ENCODE results near the gene NPAS3.

DNA sequence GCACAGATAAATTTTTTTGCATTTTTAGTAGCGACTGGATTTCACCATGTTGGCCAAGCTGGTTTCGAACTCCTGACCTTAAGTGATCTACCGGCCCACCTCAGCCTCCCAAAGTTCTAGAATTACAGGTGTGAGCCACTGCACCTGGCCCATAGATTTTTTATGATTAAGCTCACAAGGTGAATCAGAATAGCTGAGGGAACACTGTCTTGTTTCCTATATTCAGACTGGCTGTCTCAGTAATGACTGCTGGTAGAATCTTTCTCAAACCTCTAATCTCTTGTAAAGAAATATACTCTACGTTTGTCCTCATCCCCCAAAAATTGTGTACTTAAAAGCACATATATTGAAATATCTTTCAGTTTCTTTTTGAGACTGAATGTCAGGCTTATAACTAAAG lies 650.1 kb downstream of the NPAS3 start:
- TF ChIP-seq, protein P1, sequence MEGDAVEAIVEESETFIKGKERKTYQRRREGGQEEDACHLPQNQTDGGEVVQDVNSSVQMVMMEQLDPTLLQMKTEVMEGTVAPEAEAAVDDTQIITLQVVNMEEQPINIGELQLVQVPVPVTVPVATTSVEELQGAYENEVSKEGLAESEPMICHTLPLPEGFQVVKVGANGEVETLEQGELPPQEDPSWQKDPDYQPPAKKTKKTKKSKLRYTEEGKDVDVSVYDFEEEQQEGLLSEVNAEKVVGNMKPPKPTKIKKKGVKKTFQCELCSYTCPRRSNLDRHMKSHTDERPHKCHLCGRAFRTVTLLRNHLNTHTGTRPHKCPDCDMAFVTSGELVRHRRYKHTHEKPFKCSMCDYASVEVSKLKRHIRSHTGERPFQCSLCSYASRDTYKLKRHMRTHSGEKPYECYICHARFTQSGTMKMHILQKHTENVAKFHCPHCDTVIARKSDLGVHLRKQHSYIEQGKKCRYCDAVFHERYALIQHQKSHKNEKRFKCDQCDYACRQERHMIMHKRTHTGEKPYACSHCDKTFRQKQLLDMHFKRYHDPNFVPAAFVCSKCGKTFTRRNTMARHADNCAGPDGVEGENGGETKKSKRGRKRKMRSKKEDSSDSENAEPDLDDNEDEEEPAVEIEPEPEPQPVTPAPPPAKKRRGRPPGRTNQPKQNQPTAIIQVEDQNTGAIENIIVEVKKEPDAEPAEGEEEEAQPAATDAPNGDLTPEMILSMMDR (IDR thresholded peaks at IDR 0.05): no peak
- TF ChIP-seq POLR2A (IDR thresholded peaks at IDR 0.05) (no peak), POLR2AphosphoS5 (IDR thresholded peaks at IDR 0.05) (no peak), EP300 (IDR thresholded peaks at IDR 0.05) (no peak)

Data from sigmoid colon (tissue), 4 donors.